ENCODE data around the gene ASB2. TPM values are rescaled to one million over a fixed set of nuclear protein-coding genes. Genes with fewer than 3 reads are reported as not detected.

The ASB2 gene, protein sequence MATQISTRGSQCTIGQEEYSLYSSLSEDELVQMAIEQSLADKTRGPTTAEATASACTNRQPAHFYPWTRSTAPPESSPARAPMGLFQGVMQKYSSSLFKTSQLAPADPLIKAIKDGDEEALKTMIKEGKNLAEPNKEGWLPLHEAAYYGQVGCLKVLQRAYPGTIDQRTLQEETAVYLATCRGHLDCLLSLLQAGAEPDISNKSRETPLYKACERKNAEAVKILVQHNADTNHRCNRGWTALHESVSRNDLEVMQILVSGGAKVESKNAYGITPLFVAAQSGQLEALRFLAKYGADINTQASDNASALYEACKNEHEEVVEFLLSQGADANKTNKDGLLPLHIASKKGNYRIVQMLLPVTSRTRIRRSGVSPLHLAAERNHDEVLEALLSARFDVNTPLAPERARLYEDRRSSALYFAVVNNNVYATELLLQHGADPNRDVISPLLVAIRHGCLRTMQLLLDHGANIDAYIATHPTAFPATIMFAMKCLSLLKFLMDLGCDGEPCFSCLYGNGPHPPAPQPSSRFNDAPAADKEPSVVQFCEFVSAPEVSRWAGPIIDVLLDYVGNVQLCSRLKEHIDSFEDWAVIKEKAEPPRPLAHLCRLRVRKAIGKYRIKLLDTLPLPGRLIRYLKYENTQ
- 1.3 to 3.5 TPM (median 1.8 TPM) in 5 replicates for total RNA-seq (2022; extraction: Qiagen RNA extraction)

DNA sequence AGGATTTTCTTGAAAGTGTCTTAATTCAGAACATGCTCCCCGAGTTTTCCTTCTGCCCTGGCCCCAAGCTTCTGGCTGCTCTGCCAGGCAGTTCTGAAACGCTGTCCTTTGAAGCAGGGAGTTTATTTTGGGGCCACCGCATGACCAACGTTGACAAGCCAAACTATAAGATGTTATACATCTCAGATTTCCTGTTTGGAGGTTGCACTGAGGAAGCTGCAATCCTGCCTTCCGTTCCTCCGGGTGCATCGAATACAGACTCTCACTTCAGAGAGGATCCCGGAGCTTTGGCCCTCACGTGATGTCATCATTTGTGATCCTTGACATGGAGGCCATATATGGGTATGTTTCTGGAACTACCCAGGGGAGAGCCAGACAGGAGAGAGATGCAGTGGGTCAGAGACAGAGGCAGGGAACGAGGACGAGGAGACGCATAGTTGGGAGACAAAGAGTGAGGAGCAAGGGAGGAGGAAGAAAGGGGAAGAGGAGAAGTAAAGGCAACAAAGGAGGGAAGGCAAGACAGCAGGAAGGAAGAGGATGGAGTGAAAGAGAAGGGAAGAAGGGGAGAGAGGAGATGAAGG, at the start of gene ASB2:
TSS of gene ASB2 (minus strand) at position 94 of the 581 bp plus-strand sequence. CDS start 12,031 bp downstream, outside the sequence.

DNA sequence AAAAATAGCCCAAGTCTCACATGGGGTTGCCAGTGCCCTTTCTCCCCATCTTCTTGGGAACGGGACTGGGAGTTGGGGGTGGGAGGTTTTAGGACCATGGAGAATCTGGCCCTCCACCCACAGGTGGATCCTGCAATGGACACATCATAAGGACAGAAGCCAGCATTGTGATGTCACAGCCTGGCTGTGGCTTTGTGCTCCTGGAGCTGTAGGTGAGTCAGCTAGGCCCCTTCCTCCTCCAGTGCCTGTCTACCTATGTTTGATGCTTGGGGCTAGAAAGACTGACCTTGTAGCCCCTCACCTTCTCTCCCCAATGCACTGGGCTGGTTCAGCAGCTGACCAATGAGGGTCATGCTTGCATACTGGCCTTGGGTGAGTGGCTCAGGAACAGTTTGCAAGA, 20.7 kb upstream of the ASB2 start, which contains the start of gene CCDC197:
TSS of gene CCDC197 (plus strand) at position 220 of the 400 bp plus-strand sequence. CDS start 831 bp downstream, outside the sequence.

DNA sequence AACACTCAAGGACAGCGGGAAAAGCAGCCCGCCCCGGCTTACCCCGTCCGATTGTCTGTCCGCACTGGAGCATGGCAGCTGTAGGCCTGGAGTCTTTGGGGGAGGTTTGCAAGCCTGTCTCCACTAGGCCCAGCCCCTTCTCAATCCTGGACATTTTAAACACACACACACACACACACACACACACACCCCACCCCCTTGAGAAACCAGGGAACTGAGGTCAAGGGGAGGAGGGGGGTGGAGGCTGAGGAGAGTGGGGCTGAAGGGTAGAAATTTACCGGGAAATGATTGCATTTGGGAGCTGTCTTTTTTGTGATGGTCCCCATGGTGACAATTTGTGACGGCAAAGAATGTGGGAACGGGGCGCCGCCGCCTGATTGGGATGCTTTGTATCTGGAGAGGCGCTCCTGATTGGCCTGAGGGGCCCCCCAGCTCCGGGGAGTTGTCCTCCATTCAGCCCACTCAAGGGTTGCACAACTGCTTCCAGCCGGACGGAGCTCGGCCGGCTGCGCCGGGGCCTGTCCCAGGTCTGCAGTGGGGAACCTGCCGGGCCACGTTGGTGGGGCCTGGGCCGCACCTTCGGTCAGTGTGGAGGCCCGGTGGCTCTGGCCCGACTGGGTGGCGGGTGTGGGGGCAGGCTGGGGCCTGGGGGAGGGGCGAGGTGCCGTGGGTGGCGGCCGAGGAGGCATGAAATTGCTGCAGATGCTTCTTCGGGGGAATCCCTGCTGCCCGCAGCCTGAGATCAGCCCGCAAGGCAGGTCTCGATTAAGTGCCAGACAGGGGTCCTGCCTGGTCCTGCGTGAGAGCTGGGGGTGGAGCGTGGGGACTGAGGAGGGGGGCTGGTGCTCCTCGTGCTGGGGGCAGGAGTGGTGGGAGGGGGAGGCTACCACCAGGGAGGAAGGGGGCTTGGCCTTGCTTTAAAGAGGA, 49.2 kb downstream of the ASB2 start, which contains the start of gene FAM181A:
TSS of gene FAM181A (plus strand) at position 472 of the 927 bp plus-strand sequence. CDS start 942 bp downstream, outside the sequence.

Other genes with a start within 250 kb of the ASB2 start
- gene PRIMA1, start 188.1 kb downstream of the ASB2 start, total RNA-seq (2022; extraction: Qiagen RNA extraction) = 0.24 to 0.39 TPM (median 0.31 TPM) in 5 replicates
- not detected in 5 replicates for gene FAM181A, start 49.2 kb downstream of the ASB2 start, total RNA-seq (2022; extraction: Qiagen RNA extraction)
- gene CCDC197, start 20.7 kb upstream of the ASB2 start, total RNA-seq (2022; extraction: Qiagen RNA extraction) = not detected in 5 replicates
- 3.8 to 6.0 TPM (median 4.2 TPM) in 5 replicates for gene OTUB2, start 49.8 kb upstream of the ASB2 start, total RNA-seq (2022; extraction: Qiagen RNA extraction)
- gene DDX24, start 104.6 kb upstream of the ASB2 start, total RNA-seq (2022; extraction: Qiagen RNA extraction) = 175 to 182 TPM (median 177 TPM) in 5 replicates
- gene IFI27L1, start 104.7 kb upstream of the ASB2 start, total RNA-seq (2022; extraction: Qiagen RNA extraction) = 16.9 to 20.5 TPM (median 20.0 TPM) in 5 replicates
- 0.89 to 1.9 TPM (median 1.6 TPM) in 5 replicates for gene IFI27, start 134.2 kb upstream of the ASB2 start, total RNA-seq (2022; extraction: Qiagen RNA extraction)
- 55.5 to 65.5 TPM (median 57.6 TPM) in 5 replicates for gene IFI27L2, start 153.0 kb upstream of the ASB2 start, total RNA-seq (2022; extraction: Qiagen RNA extraction)
- 0.17 to 0.40 TPM (median 0.29 TPM) in 5 replicates for gene PPP4R4, start 197.8 kb upstream of the ASB2 start, total RNA-seq (2022; extraction: Qiagen RNA extraction)